ENCODE measurements around the gene KIF9.
"Not testable (repeated sequence)": the region's sequence is repeated elsewhere in the genome, so short reads cannot be mapped to it uniquely, and the experiment has no call there.

KIF9 gene

GRCh38 chr3:47319956-47320355, 37.4 kb upstream of the KIF9 start:
- H3K27ac ChIP-seq (ENCODE audit: low read depth, low read length, poor library complexity, severe bottlenecking): no peak overlapping the region
- H3K9me2 ChIP-seq (ENCODE audit: low read depth, low read length): no peaks in the 10 kb centered on the region
- no peak overlapping the region for H3K4me3 ChIP-seq (ENCODE audit: low read depth, low read length, poor library complexity, severe bottlenecking)
- H4K20me1 ChIP-seq (ENCODE audit: insufficient read depth, low read length): no peaks in the 10 kb centered on the region
- H3K4me2 ChIP-seq (ENCODE audit: low read length): no peak overlapping the region
- no peaks in the 10 kb centered on the region for H3K79me2 ChIP-seq (ENCODE audit: insufficient read depth, low read length)
- no peaks in the 10 kb centered on the region for H3K9me3 ChIP-seq (ENCODE audit: low read length)
- no peaks in the 10 kb centered on the region for H3K4me1 ChIP-seq (ENCODE audit: insufficient read depth, low read length, severe bottlenecking)
- H3K27me3 ChIP-seq (ENCODE audit: insufficient read depth, low read length): no peaks in the 10 kb centered on the region
- H3K36me3 ChIP-seq (ENCODE audit: insufficient read depth, low read length): peaks cover 44% of the 10 kb centered on the region; the same call in 1 of the 2 replicates
- H2AFZ ChIP-seq (ENCODE audit: low read length): no peak overlapping the region
- H3K9ac ChIP-seq (ENCODE audit: low read length): no peak overlapping the region
- TF ChIP-seq EZH2 (IDR thresholded peaks at IDR 0.05; ENCODE audit: borderline replicate concordance, low read length): no peak
- no peak for TF ChIP-seq CTCF (IDR thresholded peaks at IDR 0.05; ENCODE audit: low read length)
- H3F3A ChIP-seq (ENCODE audit: insufficient read depth, low read length): no peaks in the 10 kb centered on the region

- H3K27ac ChIP-seq (ENCODE audit: low read depth, low read length, poor library complexity, severe bottlenecking): no peak overlapping the region
- H3K9ac ChIP-seq (ENCODE audit: low read length): no peak overlapping the region
- no peaks in the 10 kb centered on the region for H3K79me2 ChIP-seq (ENCODE audit: insufficient read depth, low read length)
- peaks cover 40% of the 10 kb centered on the region; the same call in 1 of the 2 replicates for H3K36me3 ChIP-seq (ENCODE audit: insufficient read depth, low read length)
- no peak overlapping the region for H3K4me2 ChIP-seq (ENCODE audit: low read length)
- H3K4me3 ChIP-seq (ENCODE audit: low read depth, low read length, poor library complexity, severe bottlenecking): no peak overlapping the region
- H3K27me3 ChIP-seq (ENCODE audit: insufficient read depth, low read length): no peaks in the 10 kb centered on the region
- H3F3A ChIP-seq (ENCODE audit: insufficient read depth, low read length): no peaks in the 10 kb centered on the region
- no peaks in the 10 kb centered on the region for H4K20me1 ChIP-seq (ENCODE audit: insufficient read depth, low read length)
- no peaks in the 10 kb centered on the region for H3K9me2 ChIP-seq (ENCODE audit: low read depth, low read length)
- H3K4me1 ChIP-seq (ENCODE audit: insufficient read depth, low read length, severe bottlenecking): no peaks in the 10 kb centered on the region
- no peak for TF ChIP-seq CTCF (IDR thresholded peaks at IDR 0.05; ENCODE audit: low read length)
- TF ChIP-seq EZH2 (IDR thresholded peaks at IDR 0.05; ENCODE audit: borderline replicate concordance, low read length): no peak
- H2AFZ ChIP-seq (ENCODE audit: low read length): no peak overlapping the region
- no peaks in the 10 kb centered on the region for H3K9me3 ChIP-seq (ENCODE audit: low read length)
Measured at GRCh38 chr3:47318916-47319315, 36.3 kb upstream of the KIF9 start.

- not testable (repeated sequence) for H3K9me3 ChIP-seq (ENCODE audit: low read length); H3K79me2 ChIP-seq (ENCODE audit: insufficient read depth, low read length); H3K4me2 ChIP-seq (ENCODE audit: low read length); H3K4me1 ChIP-seq (ENCODE audit: insufficient read depth, low read length, severe bottlenecking); H3F3A ChIP-seq (ENCODE audit: insufficient read depth, low read length); H3K9ac ChIP-seq (ENCODE audit: low read length); H4K20me1 ChIP-seq (ENCODE audit: insufficient read depth, low read length); H3K9me2 ChIP-seq (ENCODE audit: low read depth, low read length); H3K4me3 ChIP-seq (ENCODE audit: low read depth, low read length, poor library complexity, severe bottlenecking); H3K27me3 ChIP-seq (ENCODE audit: insufficient read depth, low read length); H3K27ac ChIP-seq (ENCODE audit: low read depth, low read length, poor library complexity, severe bottlenecking); H2AFZ ChIP-seq (ENCODE audit: low read length)
- peaks cover 14% of the 10 kb centered on the region; the same call in 1 of the 2 replicates for H3K36me3 ChIP-seq (ENCODE audit: insufficient read depth, low read length)
Measured at GRCh38 chr3:47316151-47316550, 33.6 kb upstream of the KIF9 start.

- no peak overlapping the region for H3K4me2 ChIP-seq (ENCODE audit: low read length)
- H3K9me2 ChIP-seq (ENCODE audit: low read depth, low read length): no peaks in the 10 kb centered on the region
- peaks cover 6% of the 10 kb centered on the region; the same call in 1 of the 2 replicates for H3K79me2 ChIP-seq (ENCODE audit: insufficient read depth, low read length)
- H3K4me1 ChIP-seq (ENCODE audit: insufficient read depth, low read length, severe bottlenecking): no peaks in the 10 kb centered on the region
- H4K20me1 ChIP-seq (ENCODE audit: insufficient read depth, low read length): no peaks in the 10 kb centered on the region
- no peaks in the 10 kb centered on the region for H3F3A ChIP-seq (ENCODE audit: insufficient read depth, low read length)
- H3K9ac ChIP-seq (ENCODE audit: low read length): no peak overlapping the region
- H3K4me3 ChIP-seq (ENCODE audit: low read depth, low read length, poor library complexity, severe bottlenecking): no peak overlapping the region
- H2AFZ ChIP-seq (ENCODE audit: low read length): no peak overlapping the region
- H3K27me3 ChIP-seq (ENCODE audit: insufficient read depth, low read length): no peaks in the 10 kb centered on the region
- H3K36me3 ChIP-seq (ENCODE audit: insufficient read depth, low read length): peaks cover 17% of the 10 kb centered on the region; the same call in 1 of the 2 replicates
- no peak overlapping the region for H3K27ac ChIP-seq (ENCODE audit: low read depth, low read length, poor library complexity, severe bottlenecking)
- no peak for TF ChIP-seq CTCF (IDR thresholded peaks at IDR 0.05; ENCODE audit: low read length)
- TF ChIP-seq EZH2 (IDR thresholded peaks at IDR 0.05; ENCODE audit: borderline replicate concordance, low read length): no peak
- H3K9me3 ChIP-seq (ENCODE audit: low read length): no peaks in the 10 kb centered on the region
Measured at GRCh38 chr3:47315069-47315647, 32.6 kb upstream of the KIF9 start.
